GM23248 (cell line): Measurements from ENCODE around the gene METTL9. TPM values are rescaled to one million over a fixed set of nuclear protein-coding genes. Genes with fewer than 3 reads are reported as not detected.
"Not testable (repeated sequence)": the region's sequence is repeated elsewhere in the genome, so short reads cannot be mapped to it uniquely, and the experiment has no call there.

Experiments used
- DNase-seq: peaks from one replicate; pipeline ENCODE4 v3.0.0-alpha.2; 2015
- H2AFZ ChIP-seq: fragments of 200-600 bp; sonication (generic); 2 replicates; pipeline ENCODE4 v1.6.1; 2016; ENCODE audit warnings: antibody characterized with exemption
- H3F3A ChIP-seq: fragments of 200-600 bp; sonication (generic); 2 replicates; pipeline ENCODE4 v1.6.1; 2016; ENCODE audit warnings: mild to moderate bottlenecking, antibody characterized with exemption, mixed run types; ENCODE audit not compliant: insufficient read depth
- H3K27ac ChIP-seq: fragments of 200-600 bp; sonication (generic); 2 replicates; pipeline ENCODE4 v1.5.1; 2016; ENCODE audit warnings: mild to moderate bottlenecking
- H3K27me3 ChIP-seq: fragments of 200-600 bp; sonication (generic); replicated peaks from 2 replicates; pipeline ENCODE4 v1.6.1; 2016; ENCODE audit warnings: mild to moderate bottlenecking; ENCODE audit not compliant: insufficient read depth
- H3K36me3 ChIP-seq: fragments of 200-600 bp; sonication (generic); 2 replicates; pipeline ENCODE4 v1.6.1; 2016; ENCODE audit warnings: low read depth, mild to moderate bottlenecking
- H3K4me1 ChIP-seq: fragments of 200-600 bp; sonication (generic); 2 replicates; pipeline ENCODE4 v1.6.1; 2016; ENCODE audit warnings: mild to moderate bottlenecking; ENCODE audit not compliant: insufficient read depth
- H3K4me2 ChIP-seq: fragments of 200-600 bp; sonication (generic); one replicate; pipeline ENCODE4 v1.6.1; 2016; ENCODE audit warnings: mild to moderate bottlenecking; ENCODE audit not compliant: unreplicated experiment
- H3K4me3 ChIP-seq: fragments of 200-600 bp; sonication (generic); 2 replicates; pipeline ENCODE4 v1.5.1; 2016; ENCODE audit warnings: mild to moderate bottlenecking
- H3K79me2 ChIP-seq: fragments of 200-600 bp; sonication (generic); 2 replicates; pipeline ENCODE4 v1.6.1; 2016; ENCODE audit warnings: mild to moderate bottlenecking; ENCODE audit not compliant: insufficient read depth
- H3K9ac ChIP-seq: fragments of 200-600 bp; sonication (generic); 2 replicates; pipeline ENCODE4 v1.6.1; 2016; ENCODE audit warnings: mild to moderate bottlenecking
- H3K9me2 ChIP-seq: fragments of 200-600 bp; sonication (generic); 2 replicates; pipeline ENCODE4 v1.6.1; 2016; ENCODE audit warnings: mixed run types, mild to moderate bottlenecking, moderate library complexity; ENCODE audit not compliant: insufficient read depth
- H3K9me3 ChIP-seq: fragments of 200-600 bp; sonication (generic); one replicate; pipeline ENCODE4 v1.6.1; 2017; ENCODE audit warnings: low read depth
- H4K20me1 ChIP-seq: fragments of 200-600 bp; sonication (generic); 2 replicates; pipeline ENCODE4 v1.6.0; 2016; ENCODE audit not compliant: insufficient read depth
- EZH2 ChIP-seq: fragments of 200-600 bp; sonication (generic); IDR thresholded peaks from 2 replicates; pipeline ENCODE4 v1.6.1; 2018; ENCODE audit warnings: antibody characterized with exemption, mild to moderate bottlenecking; ENCODE audit not compliant: insufficient read depth, poor library complexity, severe bottlenecking
- EZH2phosphoT487 ChIP-seq: fragments of 200-600 bp; sonication (generic); IDR thresholded peaks from 2 replicates; pipeline ENCODE4 v1.6.1; 2018; ENCODE audit warnings: antibody characterized with exemption, moderate library complexity, mild to moderate bottlenecking, low read depth; ENCODE audit not compliant: insufficient read depth
- WGBS, 2 experiments: methylation state at CpG; one replicate each; pipeline ENCODE4 v1.1.6; 2015 to 2017; ENCODE audit warnings: low lambda C conversion rate in 2 of 2, low coverage in 1 of 2; ENCODE audit errors: missing lambda C conversion rate in 2 of 2; 5-methylcytosine and 5-hydroxymethylcytosine counted together
- in situ Hi-C: fragments of 300-500 bp; cut with MboI; formaldehyde crosslinking; loops from 2 replicates; pipeline ENCODE4 v1.15.0; 2020
- polyA plus RNA-seq: library from polyadenylated mRNA; unstranded; fragments of >200 nt; fragmentation: Nextera tagmentation; extraction: Ambion mirVana; gene quantifications from 2 replicates; pipeline ENCODE4 v1.2.1, GENCODE V29; 2016
- total RNA-seq: library from RNA; depleted of rRNA; stranded (reverse); fragments of >200 nt; shearing (Covaris generic); gene quantifications from 2 replicates; pipeline ENCODE4 v1.2.3, GENCODE V29; 2014

Gene METTL9
- total and polyA plus RNA-seq, 2 experiments from 2014 or later: 273 to 326 TPM

DNA sequence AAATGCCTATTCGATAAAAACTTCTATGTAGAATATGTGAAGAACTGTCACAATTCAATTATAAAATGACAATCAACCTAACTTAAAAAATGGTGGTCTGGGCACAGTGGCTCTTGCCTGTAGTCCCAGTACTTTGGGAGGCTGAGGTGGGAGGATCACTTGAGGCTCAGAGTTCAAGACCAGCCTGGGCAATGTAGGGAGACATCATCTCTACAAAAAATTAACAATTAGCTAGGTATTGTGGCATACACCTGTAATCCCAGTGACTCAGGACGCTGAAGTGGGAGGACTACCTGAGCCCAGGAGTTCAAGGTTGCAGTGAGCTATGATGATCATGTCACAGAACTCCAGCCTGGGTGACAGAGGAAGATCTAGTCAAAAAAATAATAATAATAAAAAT is 18.6 kb upstream of the METTL9 start:
- in situ Hi-C loops: loop anchor here (5.0 kb wide), 1 partner anchor 1116 kb away; no protein-coding TSS in a partner anchor
- H3K27me3 ChIP-seq: no peaks in the 10 kb centered on the region
- H3K36me3 ChIP-seq: no peaks in the 10 kb centered on the region
- H3F3A ChIP-seq: no peaks in the 10 kb centered on the region
- H3K9me3 ChIP-seq: no peaks in the 10 kb centered on the region
- no peak overlapping the region for H3K27ac ChIP-seq
- no peak for DNase-seq
- H4K20me1 ChIP-seq: no peaks in the 10 kb centered on the region
- no peak overlapping the region for H3K4me3 ChIP-seq
- no peak for TF ChIP-seq EZH2phosphoT487
- TF ChIP-seq EZH2: no peak
- no peaks in the 10 kb centered on the region for H3K79me2 ChIP-seq
- 78 to 81% methylated on average over 2 of the region's 2 CpGs for WGBS, 2 experiments
- no peak overlapping the region for H3K9ac ChIP-seq
- no peaks in the 10 kb centered on the region for H3K4me1 ChIP-seq
- H3K9me2 ChIP-seq: no peaks in the 10 kb centered on the region
- no peak overlapping the region for H2AFZ ChIP-seq
- H3K4me2 ChIP-seq: no peak overlapping the region

GRCh38 chr16:21584817-21585216 is 14.6 kb upstream of the METTL9 start:
- 93 to 96% methylated on average over 7 to 8 of the region's 8 CpGs for WGBS, 2 experiments
- peaks cover 18% of the 10 kb centered on the region for H3K4me1 ChIP-seq
- TF ChIP-seq EZH2: no peak
- TF ChIP-seq EZH2phosphoT487: no peak
- no peaks in the 10 kb centered on the region for H3K36me3 ChIP-seq
- H4K20me1 ChIP-seq: no peaks in the 10 kb centered on the region
- no peak for DNase-seq
- no peak overlapping the region for H3K9ac ChIP-seq
- H3K79me2 ChIP-seq: no peaks in the 10 kb centered on the region
- in situ Hi-C loops: loop anchor here (5.0 kb wide), 2 partner anchors 52 to 1112 kb away; no protein-coding TSS in a partner anchor
- no peak overlapping the region for H3K4me2 ChIP-seq
- H3K4me3 ChIP-seq: no peak overlapping the region
- H3F3A ChIP-seq: peaks cover 13% of the 10 kb centered on the region
- H2AFZ ChIP-seq: no peak overlapping the region
- no peaks in the 10 kb centered on the region for H3K27me3 ChIP-seq
- no peaks in the 10 kb centered on the region for H3K9me3 ChIP-seq
- no peak overlapping the region for H3K27ac ChIP-seq
- no peaks in the 10 kb centered on the region for H3K9me2 ChIP-seq

DNA sequence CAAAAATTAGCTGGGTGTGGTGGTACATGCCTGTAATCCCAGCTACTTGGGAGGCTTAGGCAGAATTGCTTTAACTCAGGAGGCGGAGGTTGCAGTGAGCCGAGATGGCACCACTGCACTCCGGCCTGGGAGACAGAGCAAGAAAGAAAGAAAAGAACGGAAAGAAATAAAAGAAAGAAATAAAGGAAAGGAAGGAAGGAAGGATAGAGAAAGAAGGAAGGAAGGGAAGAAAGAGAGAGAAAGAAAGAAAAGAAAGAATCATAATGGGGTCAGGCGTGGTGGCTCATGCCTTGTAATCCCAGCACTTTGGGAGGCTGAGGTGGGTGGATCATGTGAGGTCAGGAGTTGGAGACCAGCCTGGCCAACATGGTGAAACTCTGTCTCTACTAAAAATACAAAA is 10.8 kb upstream of the METTL9 start:
- not testable (repeated sequence) for H3K4me2 ChIP-seq, DNase-seq, H3K79me2 ChIP-seq, H3K9ac ChIP-seq, H4K20me1 ChIP-seq, H3K36me3 ChIP-seq, H3K27me3 ChIP-seq, H3K4me3 ChIP-seq, H3K9me2 ChIP-seq, H3K9me3 ChIP-seq
- in situ Hi-C loops: loop anchor here (5.0 kb wide), 1 partner anchor 49 kb away; no protein-coding TSS in a partner anchor
- peaks cover 30% of the 10 kb centered on the region for H3K4me1 ChIP-seq
- peak overlapping the region; percentile 55 for H3K27ac ChIP-seq
- WGBS, 2 experiments: 91 to 93% methylated on average over 5 of the region's 5 CpGs
- peaks cover 22% of the 10 kb centered on the region for H3F3A ChIP-seq
- H2AFZ ChIP-seq: peak overlapping the region; percentile 50

DNA sequence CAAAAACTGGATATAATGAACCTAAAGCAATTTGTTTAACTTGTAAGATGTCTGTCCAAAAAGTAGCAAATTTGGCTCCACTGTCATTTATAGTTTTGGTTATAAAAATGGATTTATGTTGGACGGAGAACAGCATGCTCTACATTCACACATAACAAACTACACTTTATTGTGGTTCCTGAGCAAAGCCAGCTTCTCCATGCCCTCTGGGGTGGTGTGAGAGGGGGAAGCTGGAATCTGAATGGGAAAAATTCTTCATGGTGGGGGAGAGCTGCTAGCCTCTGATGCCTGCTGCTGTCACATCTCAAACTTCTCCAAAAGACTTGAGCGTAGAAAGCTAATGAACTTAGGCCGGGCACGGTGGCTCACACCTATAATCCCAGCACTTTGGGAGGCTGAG is 9.8 kb upstream of the METTL9 start:
- Histone ChIP-seq H2AFZ (peak overlapping the region; percentile 50), H4K20me1 (no peaks in the 10 kb centered on the region), H3K79me2 (no peaks in the 10 kb centered on the region), H3K9me2 (no peaks in the 10 kb centered on the region), H3K9me3 (no peaks in the 10 kb centered on the region), H3K9ac (no peak overlapping the region), H3K36me3 (no peaks in the 10 kb centered on the region), H3K4me1 (peaks cover 30% of the 10 kb centered on the region), H3K27me3 (no peaks in the 10 kb centered on the region), H3F3A (peaks cover 22% of the 10 kb centered on the region), H3K4me3 (no peak overlapping the region), H3K4me2 (no peak overlapping the region), H3K27ac (peak overlapping the region; percentile 55)
- in situ Hi-C loops: loop anchor here (5.0 kb wide), 1 partner anchor 48 kb away; no protein-coding TSS in a partner anchor
- 92 to 94% methylated on average over 4 of the region's 4 CpGs for WGBS, 2 experiments
- DNase-seq: no peak
- TF ChIP-seq EZH2phosphoT487: no peak

DNA sequence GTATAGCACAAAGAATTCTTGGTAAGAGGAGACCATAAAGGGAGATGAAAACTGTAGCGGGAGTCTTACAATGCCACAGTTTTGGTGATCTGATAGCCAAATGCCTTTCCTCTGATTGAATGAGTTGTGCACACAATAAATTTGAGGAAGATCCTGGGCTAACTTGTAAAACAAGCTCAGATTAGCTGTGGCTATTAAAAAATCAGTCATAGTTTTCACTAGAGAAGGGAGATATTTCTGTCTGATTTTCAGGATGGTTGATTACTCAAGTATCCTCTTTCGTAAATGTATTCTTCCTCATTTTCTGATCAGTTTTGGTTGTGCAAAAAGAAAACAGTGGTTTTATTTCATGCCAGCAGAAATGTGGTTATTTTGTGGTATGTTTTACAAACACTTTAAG is 9.1 kb upstream of the METTL9 start:
- no peaks in the 10 kb centered on the region for H3K9me2 ChIP-seq
- no peaks in the 10 kb centered on the region for H3K27me3 ChIP-seq
- in situ Hi-C loops: no loop called here
- no peaks in the 10 kb centered on the region for H3K79me2 ChIP-seq
- TF ChIP-seq EZH2: no peak
- TF ChIP-seq EZH2phosphoT487: no peak
- H3K4me3 ChIP-seq: 0 out of 2 replicates have a peak overlapping the region, but pooled peaks have one; percentile 24
- peak overlapping the region; percentile 61 for H3K4me2 ChIP-seq
- peak overlapping the region; percentile 52 for H3K27ac ChIP-seq
- H3K9me3 ChIP-seq: no peaks in the 10 kb centered on the region
- peak overlapping the region; percentile 50 for H2AFZ ChIP-seq
- 62 to 71% methylated on average over 2 of the region's 2 CpGs for WGBS, 2 experiments
- peak; percentile 56 for DNase-seq
- H3K4me1 ChIP-seq: peaks cover 30% of the 10 kb centered on the region
- no peaks in the 10 kb centered on the region for H4K20me1 ChIP-seq
- peaks cover 22% of the 10 kb centered on the region for H3F3A ChIP-seq
- H3K9ac ChIP-seq: peak overlapping the region; percentile 29
- no peaks in the 10 kb centered on the region for H3K36me3 ChIP-seq
